ENCODE data around the gene ZNF775.

ZNF775 gene

GRCh38 chr7:150402671-150403321, 23.7 kb downstream of the ZNF775 start:
- no peak for DNase-seq

GRCh38 chr7:150403376-150404171, 24.4 kb downstream of the ZNF775 start:
- no peak for DNase-seq

- DNase-seq, result no peak
Observed at GRCh38 chr7:150404172-150404804, 25.2 kb downstream of the ZNF775 start.

GRCh38 chr7:150404805-150405583, 25.9 kb downstream of the ZNF775 start:
- no peak for DNase-seq

GRCh38 chr7:150405584-150406311, 26.6 kb downstream of the ZNF775 start:
- no peak for DNase-seq

- no peak for DNase-seq
Observed at GRCh38 chr7:150406312-150406566, 27.1 kb downstream of the ZNF775 start.

- no peak for DNase-seq
Observed at GRCh38 chr7:150406567-150407421, 27.7 kb downstream of the ZNF775 start.

GRCh38 chr7:150407588-150408392, 28.7 kb downstream of the ZNF775 start:
- DNase-seq, result no peak

- no peak for DNase-seq
Observed at GRCh38 chr7:150408393-150409299, 29.5 kb downstream of the ZNF775 start.

GRCh38 chr7:150409300-150410030, 30.3 kb downstream of the ZNF775 start:
- DNase-seq, result no peak

GRCh38 chr7:150410131-150410530, 31.0 kb downstream of the ZNF775 start:
- no peak for DNase-seq

GRCh38 chr7:150410680-150411346, 31.7 kb downstream of the ZNF775 start:
- no peak for DNase-seq

GRCh38 chr7:150411606-150412005, 32.5 kb downstream of the ZNF775 start:
- no peak for DNase-seq

- DNase-seq, result no peak
Observed at GRCh38 chr7:150412016-150412415, 32.9 kb downstream of the ZNF775 start.

GRCh38 chr7:150412518-150413488, 33.7 kb downstream of the ZNF775 start:
- no peak for DNase-seq

GRCh38 chr7:150413640-150414081, 34.5 kb downstream of the ZNF775 start:
- DNase-seq, result no peak
